Neural cell (in vitro differentiated cells): ENCODE measurements around the gene PSMC3. TPM values are rescaled to one million over a fixed set of nuclear protein-coding genes. Genes with fewer than 3 reads are reported as not detected.

Experiments
- H2AFZ ChIP-seq: fragments of 200-600, 300-800 bp; sonication (generic), shearing (Covaris generic); 2 replicates; pipeline ENCODE4 v1.6.0; 2014; ENCODE audit warnings: low read depth, mild to moderate bottlenecking, antibody characterized with exemption, low read length, moderate library complexity
- H3F3A ChIP-seq: fragments of 200-600 bp; shearing (Covaris generic); 2 replicates; pipeline ENCODE4 v1.6.1; 2016; ENCODE audit warnings: mild to moderate bottlenecking, moderate library complexity, mixed read lengths, antibody characterized with exemption, low read length; ENCODE audit not compliant: insufficient read depth, poor library complexity, severe bottlenecking
- H3K27ac ChIP-seq: fragments of 200-600, 300-800 bp; sonication (generic), shearing (Covaris generic); 2 replicates; pipeline ENCODE4 v1.5.1; 2014; ENCODE audit warnings: mild to moderate bottlenecking, low read length, moderate library complexity
- H3K27me3 ChIP-seq: fragments of 300-800, 200-600 bp; sonication (generic), shearing (Covaris generic); 2 replicates; pipeline ENCODE4 v1.6.0; 2014; ENCODE audit warnings: mild to moderate bottlenecking, low read depth, low read length, moderate library complexity; ENCODE audit not compliant: insufficient read depth
- H3K36me3 ChIP-seq: fragments of 300-800, 200-600 bp; sonication (generic), shearing (Covaris generic); 2 replicates; pipeline ENCODE4 v1.5.1; 2014; ENCODE audit warnings: mild to moderate bottlenecking, antibody characterized with exemption, low read length, moderate library complexity; ENCODE audit not compliant: insufficient read depth
- H3K4me2 ChIP-seq: fragments of 300-800, 200-600 bp; sonication (generic), shearing (Covaris generic); 2 replicates; pipeline ENCODE4 v1.6.0; 2014; ENCODE audit warnings: mild to moderate bottlenecking, low read length
- H3K4me3 ChIP-seq: fragments of 300-800, 200-600 bp; sonication (generic), shearing (Covaris generic); 2 replicates; pipeline ENCODE4 v1.5.1; 2014; ENCODE audit warnings: mild to moderate bottlenecking, low read length, moderate library complexity
- H3K79me2 ChIP-seq: fragments of 200-600 bp; shearing (Covaris generic); replicated peaks from 2 replicates; pipeline ENCODE4 v1.6.0; 2014; ENCODE audit warnings: mild to moderate bottlenecking, low read length, moderate library complexity; ENCODE audit not compliant: insufficient read depth
- H3K9ac ChIP-seq: fragments of 300-800, 200-600 bp; sonication (generic), shearing (Covaris generic); 2 replicates; pipeline ENCODE4 v1.6.1; 2016; ENCODE audit warnings: mild to moderate bottlenecking, low read length, mixed read lengths
- H3K9me2 ChIP-seq: fragments of 200-600 bp; shearing (Covaris generic); 2 replicates; pipeline ENCODE4 v1.6.1; 2016; ENCODE audit warnings: mild to moderate bottlenecking, low read length, mixed read lengths; ENCODE audit not compliant: insufficient read depth
- H3K9me3 ChIP-seq: fragments of 200-600, 300-800 bp; sonication (generic), shearing (Covaris generic); 2 replicates; pipeline ENCODE4 v1.6.1; 2016; ENCODE audit warnings: mild to moderate bottlenecking, mixed run types, low read length, moderate library complexity, mixed read lengths
- H4K20me1 ChIP-seq: fragments of 200-600 bp; shearing (Covaris generic); 2 replicates; pipeline ENCODE4 v1.6.1; 2016; ENCODE audit warnings: mild to moderate bottlenecking, mixed run types; ENCODE audit not compliant: insufficient read depth
- EP300 ChIP-seq: fragments of 450-650 bp; conservative IDR thresholded peaks from 2 replicates; pipeline ENCODE4 v1.6.1; 2014; ENCODE audit warnings: antibody characterized with exemption, mild to moderate bottlenecking, moderate library complexity; ENCODE audit not compliant: poor library complexity, severe bottlenecking
- EZH2 ChIP-seq: fragments of 200-600, 300-800 bp; shearing (Covaris generic), sonication (generic); IDR thresholded peaks from 2 replicates; pipeline ENCODE4 v1.6.1; 2014; ENCODE audit warnings: antibody characterized with exemption, low read length, borderline replicate concordance, mild to moderate bottlenecking; ENCODE audit not compliant: insufficient read depth, poor library complexity, severe bottlenecking
- MXI1 ChIP-seq: fragments of 450-650 bp; conservative IDR thresholded peaks from 2 replicates; pipeline ENCODE4 v1.6.1; 2014; ENCODE audit warnings: antibody characterized with exemption, mild to moderate bottlenecking; ENCODE audit not compliant: poor library complexity, severe bottlenecking
- POLR2AphosphoS5 ChIP-seq: IDR thresholded peaks from 2 replicates; pipeline ENCODE4 v1.6.1; 2012
- RAD21 ChIP-seq: fragments of 450-650 bp; conservative IDR thresholded peaks from 2 replicates; pipeline ENCODE4 v1.6.1; 2014; ENCODE audit warnings: antibody characterized with exemption, mild to moderate bottlenecking, moderate library complexity
- SMC3 ChIP-seq: fragments of 450-650 bp; conservative IDR thresholded peaks from 2 replicates; pipeline ENCODE4 v1.6.1; 2014; ENCODE audit warnings: antibody characterized with exemption, mild to moderate bottlenecking, moderate library complexity; ENCODE audit not compliant: poor library complexity
- TAF1 ChIP-seq: IDR thresholded peaks from 2 replicates; pipeline ENCODE4 v1.6.1; 2012; ENCODE audit warnings: low read depth
- polyA plus RNA-seq: library from polyadenylated mRNA; depleted of rRNA; stranded (reverse); fragments of >200 nt; gene quantifications from 2 replicates; pipeline ENCODE4 v1.2.3, GENCODE V29; 2014
- TF ChIP-seq, protein P1 (sequence below): fragments of 450-650 bp; IDR thresholded peaks from 2 replicates; pipeline ENCODE4 v1.5.1; 2014; ENCODE audit warnings: antibody characterized with exemption, mild to moderate bottlenecking, moderate library complexity; ENCODE audit not compliant: poor library complexity, severe bottlenecking
- TF ChIP-seq, protein P2 (sequence below): IDR thresholded peaks from 2 replicates; pipeline ENCODE4 v1.6.1; 2012; ENCODE audit warnings: borderline replicate concordance

PSMC3 gene
- polyA plus RNA-seq, 1 donor from 2014 or later, result 157 TPM

DNA sequence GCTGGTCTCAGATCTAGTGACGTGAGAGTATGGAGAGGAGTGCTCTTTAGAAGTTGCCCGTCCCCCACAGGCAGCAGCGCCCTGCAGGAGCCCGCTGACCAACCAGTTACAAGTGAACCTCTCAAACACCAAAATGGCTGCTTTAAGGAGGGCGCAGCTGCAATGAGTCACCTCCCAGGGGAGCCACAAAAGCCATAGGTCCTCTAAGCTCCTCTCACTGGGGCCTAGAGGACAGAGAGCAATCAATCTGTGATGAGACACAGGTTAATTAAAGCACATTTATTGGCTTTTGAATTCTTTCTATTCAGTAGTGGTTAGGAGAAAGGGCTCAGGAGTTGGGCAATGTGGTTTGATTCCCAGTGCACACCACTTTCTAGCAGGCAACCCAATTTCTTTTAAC is 38.2 kb upstream of the PSMC3 start:
- peaks cover 3% of the 10 kb centered on the region for H3K79me2 ChIP-seq
- TF ChIP-seq TAF1, result no peak
- no peak for TF ChIP-seq POLR2AphosphoS5
- no peak for TF ChIP-seq SMC3
- H4K20me1 ChIP-seq, result no peaks in the 10 kb centered on the region
- H3F3A ChIP-seq, result no peaks in the 10 kb centered on the region
- H3K27ac ChIP-seq, result no peak overlapping the region
- H3K4me2 ChIP-seq, result no peak overlapping the region
- H3K9ac ChIP-seq, result no peak overlapping the region
- H2AFZ ChIP-seq, result no peak overlapping the region
- H3K27me3 ChIP-seq, result no peaks in the 10 kb centered on the region
- H3K36me3 ChIP-seq, result peaks cover 5% of the 10 kb centered on the region
- no peak overlapping the region for H3K4me3 ChIP-seq
- H3K9me2 ChIP-seq, result no peaks in the 10 kb centered on the region
- H3K9me3 ChIP-seq, result no peaks in the 10 kb centered on the region

DNA sequence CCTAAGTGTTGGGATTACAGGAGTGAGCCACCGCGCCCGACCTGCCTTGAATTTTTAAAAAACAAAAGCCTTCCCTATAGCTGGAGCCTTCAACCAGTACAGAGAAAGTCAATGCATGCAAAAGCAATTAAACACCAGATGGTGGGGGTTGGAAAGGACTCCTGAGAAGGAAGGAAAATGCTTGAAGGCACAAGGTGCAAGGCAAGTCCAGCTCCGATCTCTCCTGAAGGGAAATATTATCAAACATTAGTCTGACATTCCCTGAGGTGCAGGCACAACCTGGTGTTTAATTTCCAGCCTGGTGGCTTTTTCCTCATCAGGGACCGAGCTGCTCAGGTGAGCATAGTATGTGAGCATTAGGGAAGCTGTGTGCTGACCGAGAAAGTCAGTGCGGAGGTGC is 35.6 kb upstream of the PSMC3 start:
- no peaks in the 10 kb centered on the region for H3F3A ChIP-seq
- TF ChIP-seq EZH2 (no peak), RAD21 (no peak), EP300 (no peak), SMC3 (no peak), MXI1 (no peak), TAF1 (no peak), POLR2AphosphoS5 (no peak)
- TF ChIP-seq, protein P1, sequence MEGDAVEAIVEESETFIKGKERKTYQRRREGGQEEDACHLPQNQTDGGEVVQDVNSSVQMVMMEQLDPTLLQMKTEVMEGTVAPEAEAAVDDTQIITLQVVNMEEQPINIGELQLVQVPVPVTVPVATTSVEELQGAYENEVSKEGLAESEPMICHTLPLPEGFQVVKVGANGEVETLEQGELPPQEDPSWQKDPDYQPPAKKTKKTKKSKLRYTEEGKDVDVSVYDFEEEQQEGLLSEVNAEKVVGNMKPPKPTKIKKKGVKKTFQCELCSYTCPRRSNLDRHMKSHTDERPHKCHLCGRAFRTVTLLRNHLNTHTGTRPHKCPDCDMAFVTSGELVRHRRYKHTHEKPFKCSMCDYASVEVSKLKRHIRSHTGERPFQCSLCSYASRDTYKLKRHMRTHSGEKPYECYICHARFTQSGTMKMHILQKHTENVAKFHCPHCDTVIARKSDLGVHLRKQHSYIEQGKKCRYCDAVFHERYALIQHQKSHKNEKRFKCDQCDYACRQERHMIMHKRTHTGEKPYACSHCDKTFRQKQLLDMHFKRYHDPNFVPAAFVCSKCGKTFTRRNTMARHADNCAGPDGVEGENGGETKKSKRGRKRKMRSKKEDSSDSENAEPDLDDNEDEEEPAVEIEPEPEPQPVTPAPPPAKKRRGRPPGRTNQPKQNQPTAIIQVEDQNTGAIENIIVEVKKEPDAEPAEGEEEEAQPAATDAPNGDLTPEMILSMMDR, result no peak
- TF ChIP-seq, protein P2, sequence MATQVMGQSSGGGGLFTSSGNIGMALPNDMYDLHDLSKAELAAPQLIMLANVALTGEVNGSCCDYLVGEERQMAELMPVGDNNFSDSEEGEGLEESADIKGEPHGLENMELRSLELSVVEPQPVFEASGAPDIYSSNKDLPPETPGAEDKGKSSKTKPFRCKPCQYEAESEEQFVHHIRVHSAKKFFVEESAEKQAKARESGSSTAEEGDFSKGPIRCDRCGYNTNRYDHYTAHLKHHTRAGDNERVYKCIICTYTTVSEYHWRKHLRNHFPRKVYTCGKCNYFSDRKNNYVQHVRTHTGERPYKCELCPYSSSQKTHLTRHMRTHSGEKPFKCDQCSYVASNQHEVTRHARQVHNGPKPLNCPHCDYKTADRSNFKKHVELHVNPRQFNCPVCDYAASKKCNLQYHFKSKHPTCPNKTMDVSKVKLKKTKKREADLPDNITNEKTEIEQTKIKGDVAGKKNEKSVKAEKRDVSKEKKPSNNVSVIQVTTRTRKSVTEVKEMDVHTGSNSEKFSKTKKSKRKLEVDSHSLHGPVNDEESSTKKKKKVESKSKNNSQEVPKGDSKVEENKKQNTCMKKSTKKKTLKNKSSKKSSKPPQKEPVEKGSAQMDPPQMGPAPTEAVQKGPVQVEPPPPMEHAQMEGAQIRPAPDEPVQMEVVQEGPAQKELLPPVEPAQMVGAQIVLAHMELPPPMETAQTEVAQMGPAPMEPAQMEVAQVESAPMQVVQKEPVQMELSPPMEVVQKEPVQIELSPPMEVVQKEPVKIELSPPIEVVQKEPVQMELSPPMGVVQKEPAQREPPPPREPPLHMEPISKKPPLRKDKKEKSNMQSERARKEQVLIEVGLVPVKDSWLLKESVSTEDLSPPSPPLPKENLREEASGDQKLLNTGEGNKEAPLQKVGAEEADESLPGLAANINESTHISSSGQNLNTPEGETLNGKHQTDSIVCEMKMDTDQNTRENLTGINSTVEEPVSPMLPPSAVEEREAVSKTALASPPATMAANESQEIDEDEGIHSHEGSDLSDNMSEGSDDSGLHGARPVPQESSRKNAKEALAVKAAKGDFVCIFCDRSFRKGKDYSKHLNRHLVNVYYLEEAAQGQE, result no peak
- H4K20me1 ChIP-seq, result no peaks in the 10 kb centered on the region
- no peaks in the 10 kb centered on the region for H3K36me3 ChIP-seq
- no peak overlapping the region for H3K27ac ChIP-seq
- no peak overlapping the region for H3K4me2 ChIP-seq
- no peaks in the 10 kb centered on the region for H3K79me2 ChIP-seq
- no peak overlapping the region for H3K4me3 ChIP-seq
- H3K9me2 ChIP-seq, result no peaks in the 10 kb centered on the region
- no peaks in the 10 kb centered on the region for H3K9me3 ChIP-seq
- H2AFZ ChIP-seq, result no peak overlapping the region
- no peaks in the 10 kb centered on the region for H3K27me3 ChIP-seq
- H3K9ac ChIP-seq, result no peak overlapping the region

DNA sequence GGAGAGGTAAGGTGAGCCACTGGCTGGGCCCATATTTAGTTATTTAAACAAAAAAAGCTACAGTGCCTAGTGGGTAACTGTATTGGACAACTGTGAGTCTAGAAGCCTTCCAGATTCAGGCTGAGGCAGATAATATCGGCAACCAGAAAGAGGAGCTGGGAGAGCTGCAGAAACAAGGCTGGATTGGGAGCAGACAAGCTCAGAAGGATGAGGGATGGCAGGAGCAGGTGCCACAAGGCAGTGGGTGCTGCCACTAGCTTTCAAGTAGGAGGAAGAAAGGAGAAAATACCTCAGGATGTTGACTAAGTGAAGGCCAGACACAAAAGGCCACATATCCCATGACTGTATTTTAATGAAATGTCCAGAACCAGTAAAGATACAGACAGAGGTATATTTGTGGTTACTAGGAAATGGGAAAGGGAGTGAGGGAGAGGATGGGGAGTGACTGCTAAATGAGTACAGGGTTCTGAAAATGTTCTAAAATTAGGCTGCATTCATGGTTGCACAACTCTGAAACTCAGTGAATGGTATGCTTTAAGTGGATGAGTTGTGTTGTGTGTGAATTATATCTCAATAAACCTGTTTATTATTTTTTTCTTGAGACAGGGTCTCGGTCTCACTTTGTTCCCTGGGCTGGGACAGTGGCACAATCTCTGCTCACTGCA is 34.5 kb upstream of the PSMC3 start:
- no peak overlapping the region for H3K9ac ChIP-seq
- no peaks in the 10 kb centered on the region for H3K27me3 ChIP-seq
- H3K27ac ChIP-seq, result no peak overlapping the region

More for the DNA sequence above, 34.5 kb upstream of the PSMC3 start:
- no peaks in the 10 kb centered on the region for H3F3A ChIP-seq
- no peaks in the 10 kb centered on the region for H4K20me1 ChIP-seq
- H3K4me3 ChIP-seq, result no peak overlapping the region
- H3K36me3 ChIP-seq, result no peaks in the 10 kb centered on the region
- TF ChIP-seq, protein P1, result no peak
- TF ChIP-seq EP300 (no peak), SMC3 (no peak), POLR2AphosphoS5 (no peak), RAD21 (no peak), EZH2 (no peak), TAF1 (no peak), MXI1 (no peak)
- TF ChIP-seq, protein P2, result no peak
- no peaks in the 10 kb centered on the region for H3K9me2 ChIP-seq
- no peak overlapping the region for H3K4me2 ChIP-seq
- no peaks in the 10 kb centered on the region for H3K9me3 ChIP-seq
- no peak overlapping the region for H2AFZ ChIP-seq
- no peaks in the 10 kb centered on the region for H3K79me2 ChIP-seq
